Measurements from ENCODE around the gene EXPH5.
A peak's percentile ranks its signal among the peaks of the same experiment; 100 is the strongest.
"Not testable (repeated sequence)": the region's sequence is repeated elsewhere in the genome, so short reads cannot be mapped to it uniquely, and the experiment has no call there.

Gene EXPH5

GRCh38 chr11:108606070-108606469, 12.5 kb upstream of the EXPH5 start:
- TF ChIP-seq ESRRG (CRISPR knock-in tag; IDR thresholded peaks at IDR 0.05) (no peak), ZC3H10 (CRISPR knock-in tag; IDR thresholded peaks at IDR 0.05) (no peak), ZNF565 (CRISPR knock-in tag; conservative IDR thresholded peaks at IDR 0.05; ENCODE audit: low read depth) (no peak), CREB5 (CRISPR knock-in tag; IDR thresholded peaks at IDR 0.05; ENCODE audit: low read depth) (no peak), GLIS3 (CRISPR knock-in tag; IDR thresholded peaks at IDR 0.05) (no peak), CSDC2 (CRISPR knock-in tag; IDR thresholded peaks at IDR 0.05) (no peak), RARB (CRISPR knock-in tag; IDR thresholded peaks at IDR 0.05) (no peak), POU6F1 (CRISPR knock-in tag; IDR thresholded peaks at IDR 0.05; ENCODE audit: borderline replicate concordance, low read depth) (no peak), OSR1 (CRISPR knock-in tag; IDR thresholded peaks at IDR 0.05) (no peak), PPARA (CRISPR knock-in tag; IDR thresholded peaks at IDR 0.05; ENCODE audit: borderline replicate concordance) (no peak), ZNF70 (CRISPR knock-in tag; IDR thresholded peaks at IDR 0.05) (no peak), ARNTL (CRISPR knock-in tag; IDR thresholded peaks at IDR 0.05; ENCODE audit: borderline replicate concordance, low read depth) (no peak), ZFP3 (CRISPR knock-in tag; IDR thresholded peaks at IDR 0.05) (no peak), ZFP30 (CRISPR knock-in tag; IDR thresholded peaks at IDR 0.05) (no peak), BACH2 (CRISPR knock-in tag; IDR thresholded peaks at IDR 0.05; ENCODE audit: borderline replicate concordance) (no peak)
- TF ChIP-seq, protein P1, sequence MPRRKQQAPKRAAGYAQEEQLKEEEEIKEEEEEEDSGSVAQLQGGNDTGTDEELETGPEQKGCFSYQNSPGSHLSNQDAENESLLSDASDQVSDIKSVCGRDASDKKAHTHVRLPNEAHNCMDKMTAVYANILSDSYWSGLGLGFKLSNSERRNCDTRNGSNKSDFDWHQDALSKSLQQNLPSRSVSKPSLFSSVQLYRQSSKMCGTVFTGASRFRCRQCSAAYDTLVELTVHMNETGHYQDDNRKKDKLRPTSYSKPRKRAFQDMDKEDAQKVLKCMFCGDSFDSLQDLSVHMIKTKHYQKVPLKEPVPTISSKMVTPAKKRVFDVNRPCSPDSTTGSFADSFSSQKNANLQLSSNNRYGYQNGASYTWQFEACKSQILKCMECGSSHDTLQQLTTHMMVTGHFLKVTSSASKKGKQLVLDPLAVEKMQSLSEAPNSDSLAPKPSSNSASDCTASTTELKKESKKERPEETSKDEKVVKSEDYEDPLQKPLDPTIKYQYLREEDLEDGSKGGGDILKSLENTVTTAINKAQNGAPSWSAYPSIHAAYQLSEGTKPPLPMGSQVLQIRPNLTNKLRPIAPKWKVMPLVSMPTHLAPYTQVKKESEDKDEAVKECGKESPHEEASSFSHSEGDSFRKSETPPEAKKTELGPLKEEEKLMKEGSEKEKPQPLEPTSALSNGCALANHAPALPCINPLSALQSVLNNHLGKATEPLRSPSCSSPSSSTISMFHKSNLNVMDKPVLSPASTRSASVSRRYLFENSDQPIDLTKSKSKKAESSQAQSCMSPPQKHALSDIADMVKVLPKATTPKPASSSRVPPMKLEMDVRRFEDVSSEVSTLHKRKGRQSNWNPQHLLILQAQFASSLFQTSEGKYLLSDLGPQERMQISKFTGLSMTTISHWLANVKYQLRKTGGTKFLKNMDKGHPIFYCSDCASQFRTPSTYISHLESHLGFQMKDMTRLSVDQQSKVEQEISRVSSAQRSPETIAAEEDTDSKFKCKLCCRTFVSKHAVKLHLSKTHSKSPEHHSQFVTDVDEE (CRISPR knock-in tag; IDR thresholded peaks at IDR 0.05): no peak
- TF ChIP-seq, protein P2, sequence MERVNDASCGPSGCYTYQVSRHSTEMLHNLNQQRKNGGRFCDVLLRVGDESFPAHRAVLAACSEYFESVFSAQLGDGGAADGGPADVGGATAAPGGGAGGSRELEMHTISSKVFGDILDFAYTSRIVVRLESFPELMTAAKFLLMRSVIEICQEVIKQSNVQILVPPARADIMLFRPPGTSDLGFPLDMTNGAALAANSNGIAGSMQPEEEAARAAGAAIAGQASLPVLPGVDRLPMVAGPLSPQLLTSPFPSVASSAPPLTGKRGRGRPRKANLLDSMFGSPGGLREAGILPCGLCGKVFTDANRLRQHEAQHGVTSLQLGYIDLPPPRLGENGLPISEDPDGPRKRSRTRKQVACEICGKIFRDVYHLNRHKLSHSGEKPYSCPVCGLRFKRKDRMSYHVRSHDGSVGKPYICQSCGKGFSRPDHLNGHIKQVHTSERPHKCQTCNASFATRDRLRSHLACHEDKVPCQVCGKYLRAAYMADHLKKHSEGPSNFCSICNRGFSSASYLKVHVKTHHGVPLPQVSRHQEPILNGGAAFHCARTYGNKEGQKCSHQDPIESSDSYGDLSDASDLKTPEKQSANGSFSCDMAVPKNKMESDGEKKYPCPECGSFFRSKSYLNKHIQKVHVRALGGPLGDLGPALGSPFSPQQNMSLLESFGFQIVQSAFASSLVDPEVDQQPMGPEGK (CRISPR knock-in tag; IDR thresholded peaks at IDR 0.05; ENCODE audit: borderline replicate concordance): no peak
- TF ChIP-seq, protein P3, sequence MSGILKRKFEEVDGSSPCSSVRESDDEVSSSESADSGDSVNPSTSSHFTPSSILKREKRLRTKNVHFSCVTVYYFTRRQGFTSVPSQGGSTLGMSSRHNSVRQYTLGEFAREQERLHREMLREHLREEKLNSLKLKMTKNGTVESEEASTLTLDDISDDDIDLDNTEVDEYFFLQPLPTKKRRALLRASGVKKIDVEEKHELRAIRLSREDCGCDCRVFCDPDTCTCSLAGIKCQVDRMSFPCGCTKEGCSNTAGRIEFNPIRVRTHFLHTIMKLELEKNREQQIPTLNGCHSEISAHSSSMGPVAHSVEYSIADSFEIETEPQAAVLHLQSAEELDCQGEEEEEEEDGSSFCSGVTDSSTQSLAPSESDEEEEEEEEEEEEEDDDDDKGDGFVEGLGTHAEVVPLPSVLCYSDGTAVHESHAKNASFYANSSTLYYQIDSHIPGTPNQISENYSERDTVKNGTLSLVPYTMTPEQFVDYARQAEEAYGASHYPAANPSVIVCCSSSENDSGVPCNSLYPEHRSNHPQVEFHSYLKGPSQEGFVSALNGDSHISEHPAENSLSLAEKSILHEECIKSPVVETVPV (CRISPR knock-in tag; IDR thresholded peaks at IDR 0.05): no peak
- no peak for ATAC-seq

DNA sequence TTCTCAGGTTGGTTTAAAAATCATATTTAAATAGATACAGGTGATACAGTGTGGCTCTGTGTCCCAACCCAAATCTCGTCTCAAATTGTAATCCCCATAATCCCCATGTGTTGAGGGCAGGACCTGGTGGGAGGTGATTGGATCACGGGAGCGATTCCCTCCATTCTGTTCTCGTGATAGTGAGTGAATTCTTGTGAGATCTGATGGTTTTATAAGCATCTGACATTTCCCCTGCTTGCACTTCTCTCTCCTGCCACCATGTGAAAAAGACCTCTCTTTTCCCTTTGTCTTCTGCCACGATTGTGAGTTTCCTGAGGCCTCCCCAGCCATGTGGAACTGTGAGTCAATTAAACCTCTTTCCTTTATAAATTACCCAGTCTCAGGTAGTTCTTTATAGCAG, 9.2 kb upstream of the EXPH5 start:
- not testable (repeated sequence) for ATAC-seq

GRCh38 chr11:108601150-108601549, 7.6 kb upstream of the EXPH5 start:
- no peak for TF ChIP-seq ZFP3 (CRISPR knock-in tag; IDR thresholded peaks at IDR 0.05)
- peak; percentile 27; the same call in 1 of the 2 replicates for TF ChIP-seq ISL1 (CRISPR knock-in tag; IDR thresholded peaks at IDR 0.05)
- peak; percentile 56 for ATAC-seq

DNA sequence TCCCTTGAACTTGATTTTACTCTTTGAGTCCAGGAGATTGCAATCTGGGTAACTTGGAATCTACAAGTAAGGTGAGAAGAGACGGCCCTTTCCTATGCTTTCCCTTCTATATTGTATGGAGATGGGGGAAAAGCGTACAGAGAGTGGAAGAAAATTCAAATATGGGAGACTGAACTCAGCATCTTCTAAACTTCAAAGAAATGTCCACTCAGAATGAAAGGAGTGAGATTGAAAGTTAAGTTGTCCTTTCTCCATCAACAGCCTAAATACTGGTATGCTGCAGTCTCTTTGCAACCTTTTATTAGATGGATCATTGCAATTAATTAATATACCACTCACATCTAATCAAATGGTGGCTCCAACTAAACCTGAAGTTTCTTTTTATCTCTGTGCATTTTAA, 6.4 kb upstream of the EXPH5 start:
- ATAC-seq: no peak
- TF ChIP-seq, protein P2 (CRISPR knock-in tag; IDR thresholded peaks at IDR 0.05; ENCODE audit: borderline replicate concordance): no peak
- TF ChIP-seq GLIS3 (CRISPR knock-in tag; IDR thresholded peaks at IDR 0.05) (no peak), TOX (CRISPR knock-in tag; IDR thresholded peaks at IDR 0.05; ENCODE audit: borderline replicate concordance) (no peak)
